DOHH2 (cell line): ENCODE measurements around the gene UNC13D.

ENCODE experiments used
- H3F3A ChIP-seq: fragments of 200-600 bp; sonication (generic), shearing (Covaris generic); 2 replicates; pipeline ENCODE4 v1.6.0; 2016; ENCODE audit warnings: antibody characterized with exemption, mild to moderate bottlenecking; ENCODE audit not compliant: control insufficient read depth, insufficient read depth
- H3K27ac ChIP-seq: fragments of 200-600 bp; sonication (generic); 2 replicates; pipeline ENCODE4 v1.5.1; 2014; ENCODE audit warnings: low read depth, mild to moderate bottlenecking, low read length, moderate library complexity
- H3K27me3 ChIP-seq: fragments of 200-600 bp; sonication (generic); 2 replicates; pipeline ENCODE4 v1.6.1; 2014; ENCODE audit warnings: mild to moderate bottlenecking, low read length, mixed read lengths; ENCODE audit not compliant: control insufficient read depth
- H3K36me3 ChIP-seq: fragments of 200-600 bp; sonication (generic); 2 replicates; pipeline ENCODE4 v1.6.1; 2014; ENCODE audit warnings: mild to moderate bottlenecking, low read length, moderate library complexity, mixed read lengths; ENCODE audit not compliant: control insufficient read depth
- H3K4me1 ChIP-seq: fragments of 200-600 bp; sonication (generic); 2 replicates; pipeline ENCODE4 v1.6.1; 2014; ENCODE audit warnings: mild to moderate bottlenecking, low read length, mixed read lengths; ENCODE audit not compliant: control insufficient read depth
- H3K4me2 ChIP-seq: fragments of 200-600 bp; sonication (generic); 2 replicates; pipeline ENCODE4 v1.6.0; 2014; ENCODE audit warnings: mild to moderate bottlenecking, low read length, moderate library complexity
- H3K4me3 ChIP-seq: fragments of 200-600 bp; sonication (generic); 2 replicates; pipeline ENCODE4 v1.5.1; 2014; ENCODE audit warnings: mild to moderate bottlenecking, low read length, mixed read lengths
- H3K79me2 ChIP-seq: fragments of 200-600 bp; sonication (generic); 2 replicates; pipeline ENCODE4 v1.6.1; 2014; ENCODE audit warnings: mild to moderate bottlenecking, low read length, mixed read lengths; ENCODE audit not compliant: control insufficient read depth
- H3K9me2 ChIP-seq: fragments of 200-600 bp; sonication (generic); replicated peaks from 2 replicates; pipeline ENCODE4 v1.6.1; 2014; ENCODE audit warnings: mild to moderate bottlenecking, low read length, mixed read lengths; ENCODE audit not compliant: control insufficient read depth
- H3K9me3 ChIP-seq: fragments of 200-600 bp; sonication (generic); 2 replicates; pipeline ENCODE4 v1.6.1; 2014; ENCODE audit warnings: antibody characterized with exemption, low read length, mixed read lengths; ENCODE audit not compliant: control insufficient read depth, insufficient read depth
- H4K20me1 ChIP-seq: fragments of 200-600 bp; sonication (generic); 2 replicates; pipeline ENCODE4 v1.6.0; 2014; ENCODE audit warnings: low read depth, mild to moderate bottlenecking, antibody characterized with exemption, low read length, moderate library complexity; ENCODE audit not compliant: control insufficient read depth, insufficient read depth
- EZH2phosphoT487 ChIP-seq: fragments of 200-600 bp; sonication (generic); IDR thresholded peaks from 2 replicates; pipeline ENCODE4 v1.6.1; 2017; ENCODE audit warnings: borderline replicate concordance, mild to moderate bottlenecking, antibody characterized with exemption, low read length, moderate library complexity, mixed read lengths
- TF ChIP-seq, protein P1 (sequence below): fragments of 200-600 bp; sonication (generic); IDR thresholded peaks from one replicate; pipeline ENCODE4 v1.5.1; 2014; ENCODE audit warnings: antibody characterized with exemption, mild to moderate bottlenecking, low read depth, low read length; ENCODE audit not compliant: poor library complexity, severe bottlenecking

UNC13D gene

DNA sequence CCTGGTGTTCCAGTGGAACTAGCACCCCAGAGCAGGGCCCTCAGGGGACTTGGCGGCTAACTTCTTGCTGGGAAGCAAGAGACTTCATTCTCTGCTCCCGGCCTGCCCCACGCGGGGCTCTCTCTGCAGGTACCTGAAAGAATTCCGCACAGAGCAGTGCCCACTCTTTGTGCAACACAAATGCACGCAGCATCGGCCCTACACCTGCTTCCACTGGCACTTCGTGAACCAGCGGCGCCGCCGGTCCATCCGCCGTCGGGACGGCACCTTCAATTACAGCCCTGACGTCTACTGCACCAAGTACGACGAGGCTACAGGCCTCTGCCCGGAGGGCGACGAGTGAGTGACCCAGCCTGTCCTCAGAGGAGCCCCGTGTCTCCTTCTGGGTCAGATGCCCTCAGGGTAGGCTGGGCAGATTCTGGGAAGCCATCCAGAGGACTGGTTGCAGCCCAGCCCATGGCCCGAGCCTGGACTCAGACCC, 34.5 kb downstream of the UNC13D start:
- no peaks in the 10 kb centered on the region for H3K9me3 ChIP-seq
- no peak overlapping the region for H3K4me3 ChIP-seq
- H3K27me3 ChIP-seq, result no peaks in the 10 kb centered on the region
- H3K4me1 ChIP-seq, result no peaks in the 10 kb centered on the region
- no peaks in the 10 kb centered on the region for H3K9me2 ChIP-seq
- H3K4me2 ChIP-seq, result no peak overlapping the region
- no peaks in the 10 kb centered on the region for H3F3A ChIP-seq
- H3K27ac ChIP-seq, result no peak overlapping the region
- no peaks in the 10 kb centered on the region for H4K20me1 ChIP-seq
- peaks cover 46% of the 10 kb centered on the region for H3K36me3 ChIP-seq
- no peak for TF ChIP-seq EZH2phosphoT487
- TF ChIP-seq, protein P1, sequence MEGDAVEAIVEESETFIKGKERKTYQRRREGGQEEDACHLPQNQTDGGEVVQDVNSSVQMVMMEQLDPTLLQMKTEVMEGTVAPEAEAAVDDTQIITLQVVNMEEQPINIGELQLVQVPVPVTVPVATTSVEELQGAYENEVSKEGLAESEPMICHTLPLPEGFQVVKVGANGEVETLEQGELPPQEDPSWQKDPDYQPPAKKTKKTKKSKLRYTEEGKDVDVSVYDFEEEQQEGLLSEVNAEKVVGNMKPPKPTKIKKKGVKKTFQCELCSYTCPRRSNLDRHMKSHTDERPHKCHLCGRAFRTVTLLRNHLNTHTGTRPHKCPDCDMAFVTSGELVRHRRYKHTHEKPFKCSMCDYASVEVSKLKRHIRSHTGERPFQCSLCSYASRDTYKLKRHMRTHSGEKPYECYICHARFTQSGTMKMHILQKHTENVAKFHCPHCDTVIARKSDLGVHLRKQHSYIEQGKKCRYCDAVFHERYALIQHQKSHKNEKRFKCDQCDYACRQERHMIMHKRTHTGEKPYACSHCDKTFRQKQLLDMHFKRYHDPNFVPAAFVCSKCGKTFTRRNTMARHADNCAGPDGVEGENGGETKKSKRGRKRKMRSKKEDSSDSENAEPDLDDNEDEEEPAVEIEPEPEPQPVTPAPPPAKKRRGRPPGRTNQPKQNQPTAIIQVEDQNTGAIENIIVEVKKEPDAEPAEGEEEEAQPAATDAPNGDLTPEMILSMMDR, result no peak
- peaks cover 7% of the 10 kb centered on the region; the same call in 1 of the 2 replicates for H3K79me2 ChIP-seq

DNA sequence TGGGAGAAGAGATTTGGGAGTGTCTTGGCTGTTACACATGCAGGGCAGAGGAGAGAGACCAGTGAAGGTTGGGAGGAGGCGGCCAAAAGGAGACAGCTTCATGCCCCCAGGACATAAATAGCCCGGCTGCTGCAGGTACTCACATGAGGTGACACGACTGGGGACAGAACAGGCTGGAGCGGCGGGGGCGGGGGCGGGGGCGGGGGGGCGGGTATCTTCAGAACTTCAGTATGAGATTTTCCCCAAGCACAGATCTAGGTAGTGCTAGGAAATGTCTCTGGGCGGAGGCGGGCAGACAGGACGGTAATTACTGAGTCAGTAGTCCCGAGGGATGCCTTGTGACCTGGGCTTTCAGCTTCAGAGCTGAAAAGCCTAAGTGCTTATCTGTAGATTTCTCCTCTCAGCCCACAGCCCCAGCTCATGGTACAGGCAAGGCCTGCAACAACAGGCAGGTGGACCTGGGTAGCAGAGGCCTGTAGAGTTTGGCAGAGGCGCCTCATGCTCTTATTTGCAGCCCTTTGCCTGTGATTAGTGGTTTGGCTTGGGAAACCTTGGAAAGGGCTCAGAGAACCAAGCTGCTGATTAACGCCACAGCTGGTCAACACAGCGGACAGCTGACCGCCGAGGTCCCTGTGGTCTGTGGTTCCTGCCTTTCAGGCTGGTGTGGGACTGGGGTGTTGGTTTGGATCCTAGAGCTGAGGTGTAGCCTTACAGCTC, 35.1 kb downstream of the UNC13D start:
- Histone ChIP-seq H3K27me3 (no peaks in the 10 kb centered on the region), H3K36me3 (peaks cover 43% of the 10 kb centered on the region), H3K27ac (no peak overlapping the region), H4K20me1 (no peaks in the 10 kb centered on the region), H3K9me2 (no peaks in the 10 kb centered on the region), H3K79me2 (peaks cover 11% of the 10 kb centered on the region), H3K4me3 (no peak overlapping the region), H3K4me1 (no peaks in the 10 kb centered on the region), H3K4me2 (no peak overlapping the region), H3F3A (no peaks in the 10 kb centered on the region), H3K9me3 (no peaks in the 10 kb centered on the region)
- TF ChIP-seq, protein P1, result no peak
- no peak for TF ChIP-seq EZH2phosphoT487

DNA sequence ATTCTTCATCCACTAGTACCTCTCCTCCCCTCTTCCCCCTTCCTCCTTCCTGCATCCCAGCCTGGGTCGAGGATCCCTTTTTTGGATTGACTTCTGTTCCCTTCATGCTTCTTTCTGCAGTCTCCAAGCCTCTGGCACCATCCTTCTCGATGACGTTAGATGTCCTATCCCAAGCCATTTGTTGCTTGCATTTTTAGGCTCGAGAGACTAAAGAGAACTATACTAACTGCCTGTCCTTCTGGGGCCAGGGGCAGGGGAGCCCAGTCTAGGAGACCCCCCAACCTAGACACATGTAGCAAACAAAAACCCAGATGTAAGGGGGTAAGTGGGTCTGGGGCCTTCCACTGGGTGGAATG, 35.7 kb downstream of the UNC13D start:
- Histone ChIP-seq H3K9me2 (no peaks in the 10 kb centered on the region), H3K36me3 (peaks cover 42% of the 10 kb centered on the region), H3K27me3 (no peaks in the 10 kb centered on the region), H3F3A (no peaks in the 10 kb centered on the region), H3K9me3 (no peaks in the 10 kb centered on the region), H3K27ac (no peak overlapping the region), H3K79me2 (peaks cover 16% of the 10 kb centered on the region), H4K20me1 (no peaks in the 10 kb centered on the region), H3K4me1 (no peaks in the 10 kb centered on the region), H3K4me2 (no peak overlapping the region), H3K4me3 (no peak overlapping the region)
- TF ChIP-seq, protein P1, result no peak
- no peak for TF ChIP-seq EZH2phosphoT487
